ENCODE data around the gene FZD2. TPM values are rescaled to one million over a fixed set of nuclear protein-coding genes. Genes with fewer than 3 reads are reported as not detected.

Gene FZD2
- total RNA-seq, 2 experiments from 2014 or later: 0.15 TPM; not detected in 1

- ChIA-PET CTCF (no interaction called here), POLR2A (no interaction called here)
These were observed 45.1 kb downstream of the FZD2 start for GRCh38 chr17:44602390-44602789.

GRCh38 chr17:44602970-44603369, 45.7 kb downstream of the FZD2 start:
- ChIA-PET POLR2A (no interaction called here), CTCF (no interaction called here)

DNA sequence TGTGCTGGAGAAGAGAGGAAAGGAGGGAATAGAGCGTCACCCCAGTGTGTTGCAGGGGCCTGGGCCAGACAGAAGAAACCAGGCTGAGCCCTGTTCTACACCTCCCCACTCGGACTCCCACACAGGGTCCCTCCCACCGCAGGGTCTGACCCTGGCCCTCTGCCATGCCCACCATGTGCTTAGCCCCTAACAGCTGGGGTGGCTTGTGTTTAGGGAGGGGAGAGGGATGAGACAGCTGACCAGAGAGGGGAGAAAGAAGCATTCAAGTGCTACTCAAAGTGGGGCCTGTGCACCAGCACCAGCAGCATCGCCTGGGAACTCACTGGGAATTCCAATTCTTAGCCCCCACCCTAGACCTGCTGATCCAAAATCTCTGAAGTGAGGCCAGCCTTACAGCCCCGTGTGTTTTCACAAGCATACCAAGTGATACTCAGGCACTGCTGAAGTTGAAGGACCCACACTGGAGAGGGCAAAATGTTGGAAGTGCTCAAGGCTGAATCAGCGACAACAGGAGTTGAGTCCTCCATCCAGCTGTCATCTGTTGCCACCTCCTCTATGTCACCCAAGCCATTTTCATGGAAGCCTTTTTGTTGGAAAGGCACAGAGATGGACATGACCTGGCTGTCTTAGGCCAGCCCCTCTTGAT, 47.0 kb downstream of the FZD2 start:
- ChIA-PET CTCF (no interaction called here), POLR2A (no interaction called here)

DNA sequence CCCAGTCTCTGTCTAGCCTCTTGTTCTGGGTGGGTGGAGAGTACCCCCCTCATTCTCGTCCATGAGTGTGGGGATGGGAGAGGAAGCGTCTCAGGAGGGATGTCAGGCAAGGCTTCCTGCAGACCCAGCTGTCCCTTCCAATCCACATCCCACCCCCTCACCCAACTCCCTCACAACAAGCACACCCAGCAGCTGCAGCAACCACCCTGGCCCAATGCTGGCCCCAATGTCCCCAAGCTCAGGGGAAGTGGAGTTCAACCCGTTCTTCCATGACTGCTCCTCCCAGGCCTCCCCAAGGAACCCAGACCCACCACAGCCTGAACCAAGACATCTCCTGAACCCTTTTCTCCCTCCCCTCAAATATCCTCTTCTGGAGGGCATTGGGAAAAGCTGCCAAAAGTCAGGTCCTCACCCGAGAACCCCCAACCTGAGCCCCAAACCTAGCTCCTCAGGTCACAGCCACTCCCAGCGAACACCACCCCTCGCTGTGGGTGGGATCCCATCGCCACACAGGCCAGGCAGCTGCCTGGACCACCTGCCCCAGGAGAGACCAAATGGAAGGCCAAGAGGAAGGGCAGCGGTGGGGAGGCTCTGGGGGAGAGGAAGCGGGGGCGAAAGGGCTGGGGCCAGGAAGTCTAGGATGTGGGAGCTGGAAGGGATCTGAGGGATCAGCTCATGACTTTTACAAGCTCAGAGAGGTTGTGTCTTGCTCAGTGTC, 47.6 kb downstream of the FZD2 start:
- CTCF ChIA-PET: no interaction called here
- POLR2A ChIA-PET: no interaction called here

- ChIA-PET POLR2A (no interaction called here), CTCF (no interaction called here)
These were observed 49.4 kb downstream of the FZD2 start for GRCh38 chr17:44606658-44607057.

- POLR2A ChIA-PET: no interaction called here
- CTCF ChIA-PET: no interaction called here
These were observed 50.8 kb downstream of the FZD2 start for GRCh38 chr17:44607836-44608690.

GRCh38 chr17:44608727-44609435, 51.6 kb downstream of the FZD2 start:
- POLR2A ChIA-PET: no interaction called here
- CTCF ChIA-PET: no interaction called here

- ChIA-PET POLR2A (no interaction called here), CTCF (no interaction called here)
These were observed 53.0 kb downstream of the FZD2 start for GRCh38 chr17:44610331-44610730.

Other genes with a start within 250 kb of the FZD2 start
- under 1 TPM in 1 of 2 experiments, not detected in 1; 0.34 TPM for gene RUNDC3A, start 248.9 kb upstream of the FZD2 start, total RNA-seq
- 100 to 1,000 TPM; 171 to 176 TPM for gene SLC25A39, start 232.7 kb upstream of the FZD2 start, total RNA-seq
- gene GRN, start 212.2 kb upstream of the FZD2 start, total RNA-seq: 10 to 100 TPM; 42.6 to 46.7 TPM
- under 1 TPM; 0.19 to 0.36 TPM for gene FAM171A2, start 193.6 kb upstream of the FZD2 start, total RNA-seq
- gene ITGA2B, start 167.8 kb upstream of the FZD2 start, total RNA-seq: under 1 TPM; 0.23 to 0.31 TPM
- gene GPATCH8, start 54.1 kb upstream of the FZD2 start, total RNA-seq: 10 to 100 TPM; 37.3 to 38.8 TPM
- gene MEIOC, start 99.0 kb downstream of the FZD2 start, total RNA-seq: under 1 TPM; 0.15 to 0.36 TPM
- gene CCDC43, start 132.3 kb downstream of the FZD2 start, total RNA-seq: 10 to 100 TPM; 31.1 to 32.5 TPM
- 10 to 100 TPM; 18.6 to 20.3 TPM for gene DBF4B, start 151.2 kb downstream of the FZD2 start, total RNA-seq
- gene ADAM11, start 201.5 kb downstream of the FZD2 start, total RNA-seq: under 1 TPM; 0.10 to 0.21 TPM

Measured in activated CD8-positive, alpha-beta memory T cell treated with anti-CD3 and anti-CD28 coated beads for 36 hours (primary cell).